Natural killer cell (primary cell): ENCODE results near the gene FFAR1. TPM values are rescaled to one million over a fixed set of nuclear protein-coding genes. Genes with fewer than 3 reads are reported as not detected.

ENCODE experiments used
- ATAC-seq, 3 donors: fragments of 150-1000 bp in 2 of 3; fragments of 200-7000 bp in 1 of 3; cut with Tn5 transposase; 1 replicate in 1 of 3; 2 replicates in 2 of 3; pipeline ENCODE4 v1.10.0; 2021; ENCODE audit warnings: mild to moderate bottlenecking in 2 of 3, moderate library complexity in 2 of 3
- DNase-seq, 2 donors: peaks; one replicate each; pipeline versions ENCODE4 v3.0.0 to v3.0.0-alpha.2; 2013 to 2021; ENCODE audit warnings: mixed read lengths in 1 of 2
- H3K27ac ChIP-seq: one replicate; pipeline ENCODE4 v1.5.1; 2013; ENCODE audit warnings: mild to moderate bottlenecking, low read length
- H3K27me3 ChIP-seq: one replicate; pipeline ENCODE4 v1.6.1; 2013; ENCODE audit warnings: low read length; ENCODE audit not compliant: control insufficient read depth, insufficient read depth
- H3K36me3 ChIP-seq: one replicate; pipeline ENCODE4 v1.6.1; 2013; ENCODE audit warnings: low read length; ENCODE audit not compliant: control insufficient read depth, insufficient read depth
- H3K4me1 ChIP-seq: one replicate; pipeline ENCODE4 v1.6.1; 2013; ENCODE audit warnings: low read length; ENCODE audit not compliant: control insufficient read depth, insufficient read depth
- H3K4me3 ChIP-seq: one replicate; pipeline ENCODE4 v1.5.1; 2013; ENCODE audit warnings: low read length
- H3K9me3 ChIP-seq: one replicate; pipeline ENCODE4 v1.6.1; 2013; ENCODE audit warnings: low read length; ENCODE audit not compliant: control insufficient read depth, insufficient read depth
- H3K27ac Mint-ChIP-seq, 2 donors: one replicate each; pipeline ENCODE4 v1.8.0; 2022; ENCODE audit warnings: mild to moderate bottlenecking in 2 of 2, mixed read lengths in 2 of 2, moderate library complexity in 1 of 2
- H3K27me3 Mint-ChIP-seq, 2 donors: one replicate each; pipeline ENCODE4 v1.8.0; 2022; ENCODE audit warnings: low read depth in 2 of 2, mixed read lengths in 2 of 2
- H3K36me3 Mint-ChIP-seq: one replicate; pipeline ENCODE4 v1.8.0; 2022; ENCODE audit warnings: mixed read lengths
- H3K4me1 Mint-ChIP-seq, 2 donors: one replicate each; pipeline ENCODE4 v1.8.0; 2022; ENCODE audit warnings: mixed read lengths in 2 of 2
- H3K4me3 Mint-ChIP-seq: one replicate; pipeline ENCODE4 v1.8.0; 2022; ENCODE audit warnings: mild to moderate bottlenecking, moderate library complexity, mixed read lengths
- H3K9me3 Mint-ChIP-seq, 2 donors: one replicate each; pipeline ENCODE4 v1.8.0; 2022; ENCODE audit warnings: mixed read lengths in 2 of 2
- CTCF ChIP-seq: fragments of 200-600 bp; IDR thresholded peaks from one replicate; pipeline ENCODE4 v1.8.0; 2022; ENCODE audit warnings: antibody characterized with exemption
- WGBS: methylation state at CpG from one replicate; pipeline ENCODE4 v1.1.7; 2013; ENCODE audit warnings: missing lambda C conversion rate; ENCODE audit not compliant: insufficient coverage; 5-methylcytosine and 5-hydroxymethylcytosine counted together
- intact Hi-C: fragments of 100-400 bp; cut with micrococcal nuclease; formaldehyde crosslinking; loops from one replicate; pipeline ENCODE4 v1.14.2; 2022
- total RNA-seq, 4 donors: library from RNA; stranded (reverse); fragments of 120-200 nt in 1 of 4; gene quantifications; one replicate each; pipeline versions ENCODE4 v1.2.3 to v1.2.4, GENCODE V29; 2013 to 2022

The FFAR1 gene
- total RNA-seq, 3 donors from 2014 or later (not counting 1 experiment from before 2014, with no cell fraction given) = 0.30 to 0.47 TPM; not detected in 1

- ATAC-seq (no peak), DNase-seq (no peak)
- H3K4me1 ChIP-seq = no peaks in the 10 kb centered on the region
- Mint-ChIP-seq H3K4me3 (no peak overlapping the region), H3K9me3 (no peaks in the 10 kb centered on the region), H3K27me3 (peaks cover 12 to 19% of the 10 kb centered on the region in 2 donors), H3K36me3 (no peaks in the 10 kb centered on the region), H3K27ac (no peak overlapping the region), H3K4me1 (peaks cover 0 to 12% of the 10 kb centered on the region in 2 donors)
- no peaks in the 10 kb centered on the region for H3K9me3 ChIP-seq
- no peak overlapping the region for H3K4me3 ChIP-seq
- peaks cover 3% of the 10 kb centered on the region for H3K27me3 ChIP-seq
- H3K36me3 ChIP-seq = no peaks in the 10 kb centered on the region
- intact Hi-C loops = no loop called here
- TF ChIP-seq CTCF = no peak
- 92% methylated on average over 19 of the region's 19 CpGs for WGBS
- H3K27ac ChIP-seq = no peak overlapping the region
Measured at GRCh38 chr19:35363711-35364425, 16.2 kb downstream of the FFAR1 start.

DNA sequence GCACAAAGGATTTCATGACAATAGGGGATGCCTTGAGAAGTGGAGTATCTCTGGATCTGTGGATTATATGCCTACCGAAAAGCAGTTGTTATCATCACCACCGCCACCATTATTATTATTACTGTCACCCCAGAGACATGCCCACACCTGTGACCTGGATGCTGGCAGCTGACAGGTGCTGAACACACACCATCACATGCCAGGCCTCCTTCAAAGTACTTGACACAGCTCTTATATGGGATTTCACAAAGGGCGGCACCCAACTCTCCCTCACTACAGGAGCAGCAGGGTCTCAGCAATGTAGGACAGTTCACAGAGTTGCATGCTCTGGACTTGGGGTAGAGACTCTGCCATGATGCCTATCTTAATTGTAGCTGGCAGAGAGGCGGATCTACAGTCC is 17.6 kb downstream of the FFAR1 start:
- no peaks in the 10 kb centered on the region for H3K9me3 Mint-ChIP-seq
- no peak for DNase-seq
- Histone ChIP-seq H3K4me1 (no peaks in the 10 kb centered on the region), H3K4me3 (no peak overlapping the region), H3K36me3 (no peaks in the 10 kb centered on the region), H3K27me3 (peaks cover 3% of the 10 kb centered on the region), H3K27ac (no peak overlapping the region), H3K9me3 (no peaks in the 10 kb centered on the region)
- H3K36me3 Mint-ChIP-seq = no peaks in the 10 kb centered on the region
- no peak for ATAC-seq
- WGBS = 92% methylated on average over 4 of the region's 4 CpGs
- peaks cover 12 to 19% of the 10 kb centered on the region in 2 donors for H3K27me3 Mint-ChIP-seq
- H3K4me3 Mint-ChIP-seq = no peak overlapping the region
- no peak overlapping the region for H3K27ac Mint-ChIP-seq
- no peak for TF ChIP-seq CTCF
- intact Hi-C loops = no loop called here
- peaks cover 0 to 12% of the 10 kb centered on the region in 2 donors for H3K4me1 Mint-ChIP-seq

GRCh38 chr19:35368378-35368777 is 20.7 kb downstream of the FFAR1 start:
- intact Hi-C loops = no loop called here
- Histone ChIP-seq H3K36me3 (no peaks in the 10 kb centered on the region), H3K4me1 (no peaks in the 10 kb centered on the region), H3K27me3 (peaks cover 3% of the 10 kb centered on the region), H3K9me3 (no peaks in the 10 kb centered on the region), H3K27ac (no peak overlapping the region), H3K4me3 (no peak overlapping the region)
- no peak for TF ChIP-seq CTCF
- H3K27ac Mint-ChIP-seq = no peak overlapping the region
- no peak overlapping the region for H3K4me3 Mint-ChIP-seq
- no peaks in the 10 kb centered on the region for H3K36me3 Mint-ChIP-seq
- WGBS = no CpG with 5 or more reads among the region's 1 CpG
- DNase-seq = no peak
- H3K9me3 Mint-ChIP-seq = no peaks in the 10 kb centered on the region
- no peak for ATAC-seq
- H3K4me1 Mint-ChIP-seq = peaks cover 0 to under 1% of the 10 kb centered on the region in 2 donors
- peaks cover 12 to 14% of the 10 kb centered on the region in 2 donors for H3K27me3 Mint-ChIP-seq

- Mint-ChIP-seq H3K27me3 (peaks cover 12 to 17% of the 10 kb centered on the region in 2 donors), H3K4me3 (no peak overlapping the region), H3K36me3 (no peaks in the 10 kb centered on the region), H3K27ac (no peak overlapping the region), H3K4me1 (no peaks in the 10 kb centered on the region), H3K9me3 (no peaks in the 10 kb centered on the region)
- Histone ChIP-seq H3K27me3 (peaks cover 3% of the 10 kb centered on the region), H3K4me1 (no peaks in the 10 kb centered on the region), H3K36me3 (no peaks in the 10 kb centered on the region), H3K4me3 (no peak overlapping the region), H3K9me3 (no peaks in the 10 kb centered on the region), H3K27ac (no peak overlapping the region)
- ATAC-seq = no peak
- no peak for DNase-seq
- intact Hi-C loops = no loop called here
- no peak for TF ChIP-seq CTCF
Measured at GRCh38 chr19:35369522-35369921, 21.8 kb downstream of the FFAR1 start.
